Activated T-cell treated with anti-CD3 and anti-CD28 coated beads, Interleukin-2, amount 50 U/mL, for 1 hour (primary cell): Measurements from ENCODE around the gene SCN1B.
"Not testable (repeated sequence)": the region's sequence is repeated elsewhere in the genome, so short reads cannot be mapped to it uniquely, and the experiment has no call there.

Experiments used
- DNase-seq: peaks from one replicate; pipeline ENCODE4 v3.0.0-alpha.2; 2020

The SCN1B gene

GRCh38 chr19:35019144-35019543 is 11.1 kb upstream of the SCN1B start:
- no peak for DNase-seq

- no peak for DNase-seq
Measured at GRCh38 chr19:35021016-35021415, 9.3 kb upstream of the SCN1B start.

GRCh38 chr19:35021596-35021995 is 8.7 kb upstream of the SCN1B start:
- DNase-seq = no peak

- no peak for DNase-seq
Measured at GRCh38 chr19:35022460-35022859, 7.8 kb upstream of the SCN1B start.

- no peak for DNase-seq
Measured at GRCh38 chr19:35023428-35023827, 6.8 kb upstream of the SCN1B start.

- DNase-seq = no peak
Measured at GRCh38 chr19:35024095-35024494, 6.2 kb upstream of the SCN1B start.

- no peak for DNase-seq
Measured at GRCh38 chr19:35025969-35026368, 4.3 kb upstream of the SCN1B start.

- no peak for DNase-seq
Measured at GRCh38 chr19:35026418-35026817, 3.9 kb upstream of the SCN1B start.

- DNase-seq = no peak
Measured at GRCh38 chr19:35027009-35027408, 3.3 kb upstream of the SCN1B start.

GRCh38 chr19:35027851-35028599 is 2.2 kb upstream of the SCN1B start:
- no peak for DNase-seq

GRCh38 chr19:35028600-35028885 is 1.7 kb upstream of the SCN1B start:
- DNase-seq = not testable (repeated sequence)

GRCh38 chr19:35029275-35029736 is 964 bp upstream of the SCN1B start:
- not testable (repeated sequence) for DNase-seq

GRCh38 chr19:35029737-35030256 is 473 bp upstream of the SCN1B start:
- no peak for DNase-seq

- no peak for DNase-seq
Measured at GRCh38 chr19:35031072-35031881, 1.0 kb downstream of the SCN1B start.

- no peak for DNase-seq
Measured at GRCh38 chr19:35032356-35032865, 2.1 kb downstream of the SCN1B start.

GRCh38 chr19:35033067-35034004 is 3.1 kb downstream of the SCN1B start:
- DNase-seq = no peak

- DNase-seq = no peak
Measured at GRCh38 chr19:35034005-35034502, 3.8 kb downstream of the SCN1B start.

- DNase-seq = no peak
Measured at GRCh38 chr19:35034588-35035382, 4.5 kb downstream of the SCN1B start.

GRCh38 chr19:35037716-35038622 is 7.7 kb downstream of the SCN1B start:
- DNase-seq = no peak
